NT2/D1 (cell line): Measurements from ENCODE around the gene SYT6.

ENCODE experiments used
- SUZ12 ChIP-seq: IDR thresholded peaks from 2 replicates; pipeline ENCODE4 v1.6.1; 2011; ENCODE audit not compliant: insufficient read length, insufficient read depth; ENCODE audit errors: extremely low read depth
- YY1 ChIP-seq: IDR thresholded peaks from 2 replicates; pipeline ENCODE4 v1.6.1; 2011; ENCODE audit not compliant: insufficient read length, insufficient read depth

DNA sequence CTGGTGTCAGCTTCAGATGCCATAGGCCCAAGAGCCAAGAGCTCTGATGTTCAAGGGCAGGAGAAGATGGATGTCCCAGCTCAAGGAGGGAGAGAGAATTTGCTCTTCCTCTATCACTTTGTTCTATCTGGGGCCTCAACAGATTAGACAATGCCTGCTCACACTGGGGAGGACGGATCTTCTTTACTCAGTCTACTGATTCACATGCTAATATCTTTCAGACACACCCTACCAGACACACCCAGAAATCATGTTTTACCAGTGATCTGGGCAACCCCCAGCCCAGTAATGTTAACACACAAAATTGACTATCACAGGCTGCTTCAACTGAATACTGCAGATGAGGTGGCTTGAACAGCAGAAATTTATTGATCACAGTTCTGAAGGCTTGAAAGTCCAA, 105.4 kb downstream of the SYT6 start:
- TF ChIP-seq YY1 (no peak), SUZ12 (no peak)
